ENCODE measurements around the gene C5orf34.
"Not testable (repeated sequence)": the region's sequence is repeated elsewhere in the genome, so short reads cannot be mapped to it uniquely, and the experiment has no call there.

C5orf34 gene

GRCh38 chr5:43514471-43514815 is 505 bp downstream of the C5orf34 start:
- peak; percentile 34 for DNase-seq
- peak; percentile 52 for ATAC-seq

GRCh38 chr5:43514025-43514424 is 923 bp downstream of the C5orf34 start:
- ATAC-seq (no peak), DNase-seq (no peak)

GRCh38 chr5:43511062-43511461 is 3.9 kb downstream of the C5orf34 start:
- not testable (repeated sequence) for DNase-seq, ATAC-seq

- no peak for ATAC-seq
- DNase-seq: no peak
These were observed 16.4 kb downstream of the C5orf34 start for GRCh38 chr5:43498581-43498980.

GRCh38 chr5:43497311-43498104 is 17.4 kb downstream of the C5orf34 start:
- no peak for DNase-seq
- ATAC-seq: no peak

- ATAC-seq (no peak), DNase-seq (no peak)
These were observed 23.6 kb downstream of the C5orf34 start for GRCh38 chr5:43491326-43491725.

GRCh38 chr5:43486353-43486752 is 28.6 kb downstream of the C5orf34 start:
- DNase-seq (no peak), ATAC-seq (no peak)

GRCh38 chr5:43485406-43485805 is 29.5 kb downstream of the C5orf34 start:
- ATAC-seq (no peak), DNase-seq (no peak)

- ATAC-seq: peak; percentile 65
- peak; percentile 86 for DNase-seq
These were observed 30.7 kb downstream of the C5orf34 start for GRCh38 chr5:43484106-43484849.

- peak; percentile 87 for DNase-seq
- ATAC-seq: peak; percentile 87
These were observed 31.4 kb downstream of the C5orf34 start, which contains the start of gene TMEM267 for GRCh38 chr5:43483298-43484105. TSS of gene TMEM267 (minus strand) at chr5:43483865. CDS start at chr5:43453969, 29,896 bp downstream.

- DNase-seq: no peak
- no peak for ATAC-seq
These were observed 32.3 kb downstream of the C5orf34 start for GRCh38 chr5:43482490-43483297.

GRCh38 chr5:43469671-43470391 is 45.1 kb downstream of the C5orf34 start:
- no peak for DNase-seq

GRCh38 chr5:43467100-43467499 is 47.8 kb downstream of the C5orf34 start:
- ATAC-seq (no peak), DNase-seq (no peak)

More at GRCh38 chr5:43469671-43470391, 45.1 kb downstream of the C5orf34 start:
- no peak for ATAC-seq

- not testable (repeated sequence) for ATAC-seq, DNase-seq
These were observed 49.5 kb downstream of the C5orf34 start for GRCh38 chr5:43465455-43465854.

- ATAC-seq (no peak), DNase-seq (no peak)
These were observed 53.9 kb downstream of the C5orf34 start for GRCh38 chr5:43461066-43461465.

GRCh38 chr5:43456556-43456955 is 58.4 kb downstream of the C5orf34 start:
- no peak for DNase-seq
- no peak for ATAC-seq

GRCh38 chr5:43441575-43441974 is 73.4 kb downstream of the C5orf34 start:
- not testable (repeated sequence) for ATAC-seq, DNase-seq

GRCh38 chr5:43437062-43437660 is 77.8 kb downstream of the C5orf34 start:
- no peak for ATAC-seq
- no peak for DNase-seq

Measured in stimulated activated naive CD8-positive, alpha-beta T cell treated with anti-CD3 and anti-CD28 coated beads, Interleukin-15, Interleukin-2, amounts not matched to agents 100 U/mL and 50 U/mL, for 24 hours (primary cell).